GM12878 (cell line): ENCODE results near the gene DSTN. TPM values are rescaled to one million over a fixed set of nuclear protein-coding genes. Genes with fewer than 3 reads are reported as not detected.

Source experiments
- ATAC-seq: fragments of 200-7000 bp; cut with Tn5 transposase; 3 replicates; pipeline ENCODE4 v1.9.1; 2020; ENCODE audit warnings: mild to moderate bottlenecking, moderate library complexity
- BruUV-seq: library from RNA; stranded (reverse); fragments of 400-500 nt; replicated peaks from 2 replicates; lab custom pipeline; 2021; lab: Mats Ljungman, UMichigan
- CTCF ChIA-PET: fragments of 300-600 bp; sonication (Branson Sonifier 250); formaldehyde crosslinking; extraction: SDS; loops from one replicate; lab custom pipeline; 2021; ENCODE audit warnings: inconsistent platforms; lab: Yijun Ruan, JAX
- POLR2A ChIA-PET: fragments of 350-600 bp; formaldehyde crosslinking; extraction: SDS; loops from one replicate; lab custom pipeline; 2021; ENCODE audit warnings: inconsistent platforms; lab: Charles Lee
- RAD21 ChIA-PET: fragments of 300-600 bp; sonication (Branson Sonifier 250); formaldehyde crosslinking; loops from one replicate; lab custom pipeline; 2023; ENCODE audit warnings: antibody characterized with exemption; ENCODE audit not compliant: unreplicated experiment; lab: Charles Lee
- SMC1A ChIA-PET: fragments of 300-600 bp; sonication (Branson Sonifier 250); formaldehyde crosslinking; loops from one replicate; lab custom pipeline; 2023; ENCODE audit not compliant: unreplicated experiment, uncharacterized antibody; lab: Charles Lee
- DNase-seq: peaks from one replicate; pipeline ENCODE4 v3.0.0-alpha.2; 2011; ENCODE audit warnings: low read depth, low spot score
- FAIRE-seq: peaks from 3 replicates; lab custom pipeline; 2011; peaks lifted over from hg19 to GRCh38; lab: Jason Lieb, UNC
- H2AFZ ChIP-seq: 2 replicates; pipeline ENCODE4 v1.6.0; 2011; ENCODE audit warnings: low read depth, low read length, control low read depth; ENCODE audit not compliant: control insufficient read depth
- H3K27ac ChIP-seq: 2 replicates; pipeline ENCODE4 v1.5.1; 2011; ENCODE audit warnings: control low read depth; ENCODE audit not compliant: control insufficient read depth, insufficient read depth
- H3K27me3 ChIP-seq, 2 experiments: replicated peaks in 1 of 2; 2 replicates each; pipeline versions ENCODE4 v1.6.0 to v1.6.1; 2011; ENCODE audit warnings: low read length in 1 of 2; ENCODE audit not compliant: control insufficient read depth in 2 of 2, insufficient read depth in 2 of 2
- H3K36me3 ChIP-seq, 2 experiments: 2 replicates each; pipeline ENCODE4 v1.5.1; 2011; ENCODE audit warnings: low read length in 1 of 2; ENCODE audit not compliant: control insufficient read depth in 2 of 2, insufficient read depth in 2 of 2
- H3K4me1 ChIP-seq: 2 replicates; pipeline ENCODE4 v1.6.1; 2011; ENCODE audit warnings: mild to moderate bottlenecking, low read length, moderate library complexity, mixed read lengths; ENCODE audit not compliant: control insufficient read depth, insufficient read depth
- H3K4me2 ChIP-seq: 2 replicates; pipeline ENCODE4 v1.6.0; 2011; ENCODE audit warnings: control low read depth; ENCODE audit not compliant: control insufficient read depth, insufficient read depth
- H3K4me3 ChIP-seq: fragments of 200-600 bp; sonication (generic); 2 replicates; pipeline ENCODE4 v1.5.1; 2016
- H3K79me2 ChIP-seq: 2 replicates; pipeline ENCODE4 v1.6.0; 2011; ENCODE audit warnings: low read length; ENCODE audit not compliant: control insufficient read depth, insufficient read depth
- H3K9ac ChIP-seq: 2 replicates; pipeline ENCODE4 v1.8.0; 2011; ENCODE audit warnings: low read length, control low read depth, mixed read lengths; ENCODE audit not compliant: control insufficient read depth, insufficient read depth
- H3K9me3 ChIP-seq: replicated peaks from 3 replicates; pipeline ENCODE4 v1.5.1; 2011; ENCODE audit warnings: mild to moderate bottlenecking, low read length; ENCODE audit not compliant: control insufficient read depth, insufficient read depth
- H4K20me1 ChIP-seq: 2 replicates; pipeline ENCODE4 v1.6.0; 2011; ENCODE audit not compliant: control insufficient read depth, insufficient read depth
- BRCA1 ChIP-seq: IDR thresholded peaks from 2 replicates; pipeline ENCODE4 v1.6.1; 2011; ENCODE audit warnings: low read depth, low read length, improper control_type of control experiment
- CBX5 ChIP-seq: sonication (generic); IDR thresholded peaks from 2 replicates; pipeline ENCODE4 v1.6.1; 2016; ENCODE audit warnings: low read depth, moderate library complexity, mild to moderate bottlenecking, inconsistent platforms
- CTCF ChIP-seq, 3 experiments: IDR thresholded peaks in 2 of 3; conservative IDR thresholded peaks in 1 of 3; 2 replicates each; pipeline ENCODE4 v1.5.1; 2011; ENCODE audit warnings: low read depth in 3 of 3, low read length in 3 of 3, mild to moderate bottlenecking in 3 of 3, control low read depth in 2 of 3, moderate library complexity in 2 of 3, inconsistent platforms in 1 of 3, mixed read lengths in 1 of 3; ENCODE audit not compliant: control insufficient read depth in 2 of 3, insufficient read depth in 1 of 3; ENCODE audit errors: extremely low read depth in 1 of 3
- POLR2A ChIP-seq: IDR thresholded peaks from 2 replicates; pipeline ENCODE4 v1.6.1; 2011; ENCODE audit warnings: low read depth, mild to moderate bottlenecking, low read length
- POU2F2 ChIP-seq: IDR thresholded peaks from 3 replicates; pipeline ENCODE4 v1.6.1; 2011; ENCODE audit warnings: low read depth, mild to moderate bottlenecking, low read length, borderline replicate concordance
- WGBS: methylation state at CpG from one replicate; pipeline ENCODE4 v1.1.6; 2016; ENCODE audit warnings: low lambda C conversion rate; ENCODE audit not compliant: insufficient replicate concordance, insufficient coverage; ENCODE audit errors: missing lambda C conversion rate; 5-methylcytosine and 5-hydroxymethylcytosine counted together
- in situ Hi-C: fragments of 300-500 bp; cut with MboI; formaldehyde crosslinking; loops from 9 replicates; pipeline ENCODE4 v1.14.3; 2018; ENCODE audit warnings: mixed read lengths
- intact Hi-C: fragments of 100-400 bp; cut with micrococcal nuclease; formaldehyde crosslinking; loops from one replicate; pipeline ENCODE4 v1.14.2; 2022; ENCODE audit not compliant: unreplicated experiment
- polyA plus RNA-seq, 11 experiments: library from polyadenylated mRNA; depleted of rRNA in 4 of 11; unstranded in 6 of 11; stranded (reverse) in 5 of 11; fragments of >200 nt; fragmentation: Nextera tagmentation in 4 of 11; fragmentation: Illumina TruSeq in 1 of 11; extraction: Ambion mirVana in 4 of 11; extraction: Trizol in 1 of 11; gene quantifications; 1 replicate in 1 of 11; 2 replicates in 10 of 11; pipeline versions ENCODE4 v1.2.1 to v1.2.3, GENCODE V29; 2011 to 2016; ENCODE audit warnings: inconsistent platforms in 2 of 11, missing spikeins in 2 of 11, low read depth in 1 of 11
- total RNA-seq, 4 experiments: library from RNA; depleted of rRNA in 3 of 4; stranded (reverse); fragments of >200 nt in 3 of 4; fragmentation: Illumina TruSeq in 1 of 4; extraction: Trizol in 1 of 4; gene quantifications; 2 replicates each; pipeline versions ENCODE4 v1.2.1 to v1.2.3, GENCODE V29; 2013 to 2021

DSTN gene
- total and polyA plus RNA-seq, 10 of the 15 experiments (the other 5 are each of a cell fraction or from before 2014, with no cell fraction given): 26.7 to 137 (median 40.8) TPM

GRCh38 chr20:17610566-17611289 lies 40.9 kb downstream of the DSTN start:
- intact Hi-C loops (no loop called here), in situ Hi-C loops (no loop called here)
- H4K20me1 ChIP-seq: no peaks in the 10 kb centered on the region
- no peak overlapping the region for H2AFZ ChIP-seq
- no peak overlapping the region for H3K27ac ChIP-seq
- no peak overlapping the region for H3K4me2 ChIP-seq
- ChIA-PET RAD21 (no interaction called here), CTCF (no interaction called here)
- no peak overlapping the region for H3K4me3 ChIP-seq
- H3K36me3 ChIP-seq: peaks cover under 1 to 4% of the 10 kb centered on the region in 2 experiments; a peak in 3 of 4 replicates
- TF ChIP-seq CBX5 (no peak), POLR2A (peak; percentile 37; the same call in 1 of the 2 replicates)
- TF ChIP-seq, all 136 proteins: peak for 1
- Histone ChIP-seq H3K9ac (no peak overlapping the region), H3K27me3 (no peaks in the 10 kb centered on the region), H3K79me2 (no peaks in the 10 kb centered on the region), H3K9me3 (no peaks in the 10 kb centered on the region), H3K4me1 (no peaks in the 10 kb centered on the region)
- FAIRE-seq (no peak), ATAC-seq (no peak; the same call in 2 of the 3 replicates), DNase-seq (no peak)
- ChIA-PET POLR2A (no interaction called here), SMC1A (no interaction called here)
- no TSS peak for BruUV-seq
- 69% methylated on average over 19 of the region's 19 CpGs for WGBS

- 72% methylated on average over 6 of the region's 6 CpGs for WGBS
- POLR2A ChIA-PET: no interaction called here
- no TSS peak for BruUV-seq
- RAD21 ChIA-PET: no interaction called here
- DNase-seq (no peak), ATAC-seq (peak; percentile 66), FAIRE-seq (no peak)
- TF ChIP-seq BRCA1 (no peak), CTCF (IDR thresholded peaks at IDR 0.05 in 2 of 3, conservative IDR thresholded peaks at IDR 0.05 in 1 of 3; ENCODE audit: control insufficient read depth in 2 of 3, extremely low read depth in 1 of 3, insufficient read depth in 1 of 3, low read depth in 3 of 3, low read length in 3 of 3) (peak in 2 of 3 experiments; percentile 27 to 33; a peak in 2 of 6 replicates), POU2F2 (no peak)
- Histone ChIP-seq H3K9ac (no peak overlapping the region), H2AFZ (no peak overlapping the region), H3K36me3 (peaks cover 4 to 5% of the 10 kb centered on the region in 2 experiments; a peak in 3 of 4 replicates), H3K79me2 (no peaks in the 10 kb centered on the region), H3K27me3 (no peaks in the 10 kb centered on the region), H3K4me3 (no peak overlapping the region), H3K27ac (no peak overlapping the region), H4K20me1 (no peaks in the 10 kb centered on the region), H3K4me2 (no peak overlapping the region), H3K4me1 (no peaks in the 10 kb centered on the region), H3K9me3 (no peaks in the 10 kb centered on the region)
- CTCF ChIA-PET: no interaction called here
- intact Hi-C loops: no loop called here
- SMC1A ChIA-PET: no interaction called here
- in situ Hi-C loops: no loop called here
Measured at GRCh38 chr20:17611290-17611539, 41.3 kb downstream of the DSTN start.
